GM12801 (cell line): Measurements from ENCODE around the gene HOXD9.

Experiments used
- CTCF ChIP-seq: IDR thresholded peaks from one replicate; pipeline ENCODE4 v1.5.1; 2011; ENCODE audit warnings: control low read depth; ENCODE audit not compliant: insufficient read length; ENCODE audit errors: extremely low read depth

The HOXD9 gene

GRCh38 chr2:176122683-176123410 lies at the start of gene HOXD9:
HOXD9 (plus strand) TSS chr2:176122719; CDS start chr2:176122769, 50 bp downstream.
- no peak for TF ChIP-seq CTCF

- TF ChIP-seq CTCF, result no peak
Measured at GRCh38 chr2:176072951-176073904, 49.3 kb upstream of the HOXD9 start.

DNA sequence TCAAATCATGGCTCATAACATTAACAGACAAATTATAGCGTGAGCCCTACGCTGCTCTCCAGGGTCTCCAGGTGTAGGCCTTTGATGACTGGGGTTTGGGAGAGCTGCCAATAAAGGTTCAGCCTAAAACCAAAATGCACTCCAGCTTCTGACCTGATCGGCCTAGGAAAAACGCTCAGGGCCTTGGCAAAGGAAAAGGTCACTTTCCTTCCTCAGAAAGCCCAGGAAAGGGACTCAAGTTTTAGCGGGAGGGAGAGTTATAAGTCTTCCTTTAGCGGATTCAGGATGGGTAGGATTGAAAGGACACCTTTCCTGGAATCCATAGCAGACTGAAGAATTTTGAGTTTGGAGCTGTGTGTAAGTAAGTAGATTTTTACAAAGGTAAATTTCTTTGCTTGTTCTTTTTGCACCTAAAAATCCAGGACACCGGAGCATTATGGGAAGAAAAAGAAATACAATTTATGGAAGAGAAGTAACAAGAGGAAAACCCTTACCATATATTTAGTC lies 47.5 kb upstream of the HOXD9 start:
- TF ChIP-seq CTCF, result no peak

GRCh38 chr2:176075481-176075880 lies 47.0 kb upstream of the HOXD9 start:
- TF ChIP-seq CTCF, result no peak

- no peak for TF ChIP-seq CTCF
Measured at GRCh38 chr2:176076063-176076462, 46.5 kb upstream of the HOXD9 start.

GRCh38 chr2:176076796-176077195 lies 45.7 kb upstream of the HOXD9 start:
- TF ChIP-seq CTCF, result no peak
